Trophoblast cell (in vitro differentiated cells and primary cell): Measurements from ENCODE around the gene FRMPD4.

ENCODE experiments used
- DNase-seq, 2 donors: peaks; one replicate each; pipeline ENCODE4 v3.0.0-alpha.2; 2016
- H2AFZ ChIP-seq: 2 replicates; pipeline ENCODE4 v1.6.1; 2013; ENCODE audit warnings: low read length, moderate library complexity, mild to moderate bottlenecking; ENCODE audit not compliant: insufficient read depth, poor library complexity
- H2AK5ac ChIP-seq: 2 replicates; pipeline ENCODE4 v1.6.1; 2013; ENCODE audit warnings: mild to moderate bottlenecking, low read length
- H2BK120ac ChIP-seq: 2 replicates; pipeline ENCODE4 v1.6.1; 2013; ENCODE audit warnings: low read length, mild to moderate bottlenecking, moderate library complexity; ENCODE audit not compliant: insufficient read depth, poor library complexity
- H2BK12ac ChIP-seq: 2 replicates; pipeline ENCODE4 v1.6.1; 2013; ENCODE audit warnings: mild to moderate bottlenecking, low read length, moderate library complexity
- H2BK5ac ChIP-seq: 2 replicates; pipeline ENCODE4 v1.6.1; 2013; ENCODE audit warnings: low read length, low read depth, moderate library complexity, mild to moderate bottlenecking; ENCODE audit not compliant: poor library complexity
- H3K14ac ChIP-seq: 2 replicates; pipeline ENCODE4 v1.6.1; 2013; ENCODE audit warnings: mild to moderate bottlenecking, low read length
- H3K18ac ChIP-seq: 2 replicates; pipeline ENCODE4 v1.6.1; 2013; ENCODE audit warnings: mild to moderate bottlenecking, low read length
- H3K23ac ChIP-seq: 2 replicates; pipeline ENCODE4 v1.6.1; 2013; ENCODE audit warnings: low read length
- H3K27ac ChIP-seq: 2 replicates; pipeline ENCODE4 v1.5.1; 2013; ENCODE audit warnings: low read depth, mild to moderate bottlenecking, inconsistent platforms, low read length, moderate library complexity
- H3K27me3 ChIP-seq: 2 replicates; pipeline ENCODE4 v1.6.1; 2013; ENCODE audit warnings: inconsistent platforms, mild to moderate bottlenecking, low read length, moderate library complexity; ENCODE audit not compliant: insufficient read depth
- H3K36me3 ChIP-seq, 2 experiments: 1 replicate in 1 of 2; 2 replicates in 1 of 2; pipeline ENCODE4 v1.6.1; 2013; ENCODE audit warnings: low read length in 2 of 2, mild to moderate bottlenecking in 2 of 2, moderate library complexity in 1 of 2; ENCODE audit not compliant: insufficient read depth in 2 of 2, control insufficient read depth in 1 of 2
- H3K4ac ChIP-seq: 2 replicates; pipeline ENCODE4 v1.6.1; 2013; ENCODE audit warnings: low read depth, mild to moderate bottlenecking, low read length, moderate library complexity
- H3K4me1 ChIP-seq, 2 experiments: 1 replicate in 1 of 2; 2 replicates in 1 of 2; pipeline ENCODE4 v1.6.1; 2013; ENCODE audit warnings: low read length in 2 of 2, mild to moderate bottlenecking in 2 of 2, moderate library complexity in 1 of 2; ENCODE audit not compliant: insufficient read depth in 2 of 2, control insufficient read depth in 1 of 2
- H3K4me2 ChIP-seq: 2 replicates; pipeline ENCODE4 v1.6.1; 2013; ENCODE audit warnings: inconsistent platforms, mild to moderate bottlenecking, low read length, moderate library complexity
- H3K4me3 ChIP-seq: 2 replicates; pipeline ENCODE4 v1.5.1; 2013; ENCODE audit warnings: mild to moderate bottlenecking, low read depth, low read length, inconsistent platforms
- H3K79me1 ChIP-seq: one replicate; pipeline ENCODE4 v1.6.1; 2013; ENCODE audit warnings: low read length
- H3K79me2 ChIP-seq: 2 replicates; pipeline ENCODE4 v1.6.1; 2013; ENCODE audit warnings: low read length, mild to moderate bottlenecking; ENCODE audit not compliant: control insufficient read depth, insufficient read depth, poor library complexity
- H3K9ac ChIP-seq: 2 replicates; pipeline ENCODE4 v1.6.1; 2013; ENCODE audit warnings: mild to moderate bottlenecking, low read length
- H3K9me3 ChIP-seq: 2 replicates; pipeline ENCODE4 v1.6.1; 2013; ENCODE audit warnings: low read depth, mild to moderate bottlenecking, control low read depth, inconsistent platforms, low read length; ENCODE audit not compliant: insufficient read depth
- H4K12ac ChIP-seq: 2 replicates; pipeline ENCODE4 v1.6.1; 2013; ENCODE audit warnings: low read depth, mild to moderate bottlenecking, low read length, moderate library complexity
- H4K8ac ChIP-seq: 2 replicates; pipeline ENCODE4 v1.6.1; 2013; ENCODE audit warnings: low read depth, mild to moderate bottlenecking, low read length, moderate library complexity
- H4K91ac ChIP-seq: one replicate; pipeline ENCODE4 v1.6.1; 2013; ENCODE audit warnings: low read depth, mild to moderate bottlenecking, low read length, moderate library complexity
- WGBS: extraction: QIAGEN DNeasy Blood & Tissue Kit; methylation state at CpG from one replicate; pipeline ENCODE4 v1.1.7; 2013; ENCODE audit warnings: missing lambda C conversion rate; ENCODE audit not compliant: insufficient read length, insufficient coverage; ENCODE audit errors: extremely low coverage; 5-methylcytosine and 5-hydroxymethylcytosine counted together

FRMPD4 gene

DNA sequence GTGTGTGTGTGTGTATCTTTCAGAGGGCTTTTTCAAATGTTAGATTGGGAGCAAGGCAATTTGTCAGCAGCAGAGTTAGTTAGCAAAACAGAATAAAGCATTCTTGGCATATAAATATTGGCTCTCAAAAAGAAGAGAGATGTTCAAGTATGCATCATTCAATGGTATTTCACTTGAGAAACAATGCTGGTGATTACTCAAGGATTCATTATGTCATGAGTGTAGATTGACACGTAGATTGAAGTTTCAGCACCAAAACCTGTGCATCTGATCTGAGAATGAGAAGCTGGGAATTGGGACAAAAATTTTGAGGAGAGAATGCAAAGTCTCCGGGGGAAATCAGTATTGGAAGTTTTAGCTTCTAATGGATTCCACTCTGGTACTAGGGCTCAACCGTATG lies 241.4 kb downstream of the FRMPD4 start:
- H3K9ac ChIP-seq = no peak overlapping the region
- no peak overlapping the region for H3K23ac ChIP-seq
- H4K8ac ChIP-seq = no peak overlapping the region
- H3K14ac ChIP-seq = no peak overlapping the region
- H3K36me3 ChIP-seq = no peaks in the 10 kb centered on the region
- peak in 1 of 2 donors; percentile 73 for DNase-seq
- H3K79me1 ChIP-seq = no peaks in the 10 kb centered on the region
- no CpG with 5 or more reads among the region's 3 CpGs for WGBS
- H2AFZ ChIP-seq = no peak overlapping the region
- no peak overlapping the region for H3K4ac ChIP-seq
- H3K4me2 ChIP-seq = no peak overlapping the region
- H2BK120ac ChIP-seq = no peak overlapping the region
- no peak overlapping the region for H2AK5ac ChIP-seq
- no peaks in the 10 kb centered on the region for H3K27me3 ChIP-seq
- no peaks in the 10 kb centered on the region for H3K9me3 ChIP-seq
- H3K79me2 ChIP-seq = no peaks in the 10 kb centered on the region
- H2BK12ac ChIP-seq = no peak overlapping the region
- H3K4me3 ChIP-seq = no peak overlapping the region
- H3K27ac ChIP-seq = no peak overlapping the region
- no peak overlapping the region for H4K91ac ChIP-seq
- no peak overlapping the region for H4K12ac ChIP-seq
- H2BK5ac ChIP-seq = no peak overlapping the region
- peaks cover 4% of the 10 kb centered on the region in 2 experiments for H3K4me1 ChIP-seq
- H3K18ac ChIP-seq = no peak overlapping the region

DNA sequence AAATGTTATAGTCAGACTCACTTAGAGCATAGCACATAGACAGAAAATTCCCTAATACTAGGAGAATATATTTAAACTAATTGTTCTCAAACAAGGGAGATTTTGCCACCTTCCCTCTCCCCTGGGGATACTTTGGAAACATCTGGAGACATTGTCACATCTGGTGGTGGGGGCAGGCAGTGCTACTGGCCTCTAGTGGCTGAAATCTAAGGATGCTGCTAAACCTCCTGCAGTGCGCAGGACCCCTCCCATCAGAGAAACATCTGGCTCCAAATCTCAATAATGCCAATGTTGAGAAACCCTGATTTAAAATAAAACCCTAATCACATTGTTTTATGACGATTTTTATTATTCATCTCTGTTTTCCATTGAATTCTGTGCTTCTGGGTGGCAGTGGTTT lies 244.9 kb downstream of the FRMPD4 start:
- Histone ChIP-seq H4K91ac (no peak overlapping the region), H3K9me3 (no peaks in the 10 kb centered on the region)
- WGBS = no CpG with 5 or more reads among the region's 2 CpGs

GRCh38 chrX:12390301-12390700 lies 252.0 kb downstream of the FRMPD4 start:
- Histone ChIP-seq H3K36me3 (no peaks in the 10 kb centered on the region), H3K23ac (no peak overlapping the region), H2AFZ (no peak overlapping the region), H2AK5ac (no peak overlapping the region), H3K14ac (no peak overlapping the region), H3K9me3 (no peaks in the 10 kb centered on the region), H3K4me2 (no peak overlapping the region), H2BK120ac (no peak overlapping the region), H4K12ac (no peak overlapping the region), H3K27ac (no peak overlapping the region), H3K4me3 (no peak overlapping the region), H3K79me2 (no peaks in the 10 kb centered on the region), H3K27me3 (no peaks in the 10 kb centered on the region), H2BK5ac (no peak overlapping the region), H3K4ac (no peak overlapping the region), H4K91ac (no peak overlapping the region), H2BK12ac (no peak overlapping the region), H3K79me1 (no peaks in the 10 kb centered on the region), H3K9ac (no peak overlapping the region), H3K4me1 (no peaks in the 10 kb centered on the region), H4K8ac (no peak overlapping the region), H3K18ac (no peak overlapping the region)
- WGBS = no CpG with 5 or more reads among the region's 1 CpG
- DNase-seq = peak in 1 of 2 donors; percentile 9

More for the DNA sequence above, 244.9 kb downstream of the FRMPD4 start:
- Histone ChIP-seq H3K4me1 (peaks cover 2 to 3% of the 10 kb centered on the region in 2 experiments), H2BK120ac (no peak overlapping the region), H4K12ac (no peak overlapping the region), H3K4ac (no peak overlapping the region), H2BK5ac (no peak overlapping the region), H3K27ac (no peak overlapping the region), H3K23ac (no peak overlapping the region), H3K36me3 (no peaks in the 10 kb centered on the region), H3K4me2 (no peak overlapping the region), H2AK5ac (no peak overlapping the region), H3K4me3 (no peak overlapping the region), H3K14ac (no peak overlapping the region), H2AFZ (no peak overlapping the region), H3K79me2 (no peaks in the 10 kb centered on the region), H3K9ac (no peak overlapping the region), H3K79me1 (no peaks in the 10 kb centered on the region), H2BK12ac (no peak overlapping the region), H4K8ac (no peak overlapping the region), H3K27me3 (no peaks in the 10 kb centered on the region), H3K18ac (no peak overlapping the region)
- no peak for DNase-seq

GRCh38 chrX:12396584-12396983 lies 258.3 kb downstream of the FRMPD4 start:
- no peak overlapping the region for H3K4me3 ChIP-seq
- no peaks in the 10 kb centered on the region for H3K79me2 ChIP-seq

More at GRCh38 chrX:12396584-12396983, 258.3 kb downstream of the FRMPD4 start:
- H3K9ac ChIP-seq = no peak overlapping the region
- DNase-seq = no peak
- H3K79me1 ChIP-seq = no peaks in the 10 kb centered on the region
- H3K36me3 ChIP-seq = no peaks in the 10 kb centered on the region
- no peak overlapping the region for H4K8ac ChIP-seq
- H2BK5ac ChIP-seq = no peak overlapping the region
- no peak overlapping the region for H3K18ac ChIP-seq
- no peak overlapping the region for H3K4me2 ChIP-seq
- no peak overlapping the region for H3K14ac ChIP-seq
- no peak overlapping the region for H2BK120ac ChIP-seq
- no peak overlapping the region for H2AFZ ChIP-seq
- no peak overlapping the region for H2AK5ac ChIP-seq
- no peaks in the 10 kb centered on the region for H3K4me1 ChIP-seq
- H3K4ac ChIP-seq = no peak overlapping the region
- H3K9me3 ChIP-seq = no peaks in the 10 kb centered on the region
- no peak overlapping the region for H3K23ac ChIP-seq
- no peak overlapping the region for H4K12ac ChIP-seq
- no peaks in the 10 kb centered on the region for H3K27me3 ChIP-seq
- no peak overlapping the region for H3K27ac ChIP-seq
- H2BK12ac ChIP-seq = no peak overlapping the region
- no peak overlapping the region for H4K91ac ChIP-seq
